ENCODE data around the gene DLX6.
A peak's percentile ranks its signal among the peaks of the same experiment; 100 is the strongest.
"Not testable (repeated sequence)": the region's sequence is repeated elsewhere in the genome, so short reads cannot be mapped to it uniquely, and the experiment has no call there.

DLX6 gene

GRCh38 chr7:97024209-97025129 is 19.1 kb downstream of the DLX6 start, which contains the start of gene DLX5:
Gene DLX5 (minus strand): TSS chr7:97024831. CDS start chr7:97024623, 208 bp downstream.
- WGBS (ENCODE audit: insufficient coverage, insufficient read length): no CpG with 5 or more reads among the region's 60 CpGs
- Histone ChIP-seq H3K9me3 (ENCODE audit: control insufficient read depth, insufficient read depth, low read length) (no peaks in the 10 kb centered on the region), H3K36me3 (ENCODE audit: control insufficient read depth, insufficient read depth, low read length) (no peaks in the 10 kb centered on the region), H3K4me1 (ENCODE audit: control insufficient read depth, insufficient read depth, low read length) (peaks cover 7% of the 10 kb centered on the region), H3K4me3 (ENCODE audit: low read length) (peak within 1 kb of the TSS; percentile 8; the same call in 1 of the 2 replicates), H3K27me3 (ENCODE audit: control insufficient read depth, insufficient read depth, low read length) (peaks cover 78% of the 10 kb centered on the region), H3K27ac (ENCODE audit: low read length) (no peak within 1 kb of the TSS)
- DNase-seq (ENCODE audit: low read depth, low spot score): no peak

DNA sequence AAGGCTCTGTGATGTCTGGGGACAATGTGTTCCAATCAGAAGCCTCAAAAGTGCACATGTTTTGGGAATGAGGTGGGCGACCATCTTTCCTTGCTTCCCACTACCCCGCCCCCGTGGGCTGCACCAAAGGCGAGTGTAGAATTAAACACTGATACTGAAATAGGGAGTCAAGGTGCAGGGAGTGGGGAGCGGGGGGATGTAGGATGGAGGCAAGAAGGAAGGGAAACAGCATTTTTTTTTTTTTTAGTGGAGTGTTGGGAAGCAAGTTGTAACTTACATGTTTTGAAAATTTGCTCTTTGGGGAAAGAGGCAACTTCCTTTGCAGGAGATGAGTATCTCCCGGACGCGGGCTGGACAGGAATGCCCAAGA is 19.8 kb downstream of the DLX6 start:
- Histone ChIP-seq H3K36me3 (ENCODE audit: control insufficient read depth, insufficient read depth, low read length) (no peaks in the 10 kb centered on the region), H3K27ac (ENCODE audit: low read length) (no peak overlapping the region), H3K4me3 (ENCODE audit: low read length) (no peak overlapping the region), H3K4me1 (ENCODE audit: control insufficient read depth, insufficient read depth, low read length) (peaks cover 7% of the 10 kb centered on the region), H3K9me3 (ENCODE audit: control insufficient read depth, insufficient read depth, low read length) (no peaks in the 10 kb centered on the region), H3K27me3 (ENCODE audit: control insufficient read depth, insufficient read depth, low read length) (peaks cover 72% of the 10 kb centered on the region)
- DNase-seq (ENCODE audit: low read depth, low spot score): no peak
- WGBS (ENCODE audit: insufficient coverage, insufficient read length): no CpG with 5 or more reads among the region's 8 CpGs

DNA sequence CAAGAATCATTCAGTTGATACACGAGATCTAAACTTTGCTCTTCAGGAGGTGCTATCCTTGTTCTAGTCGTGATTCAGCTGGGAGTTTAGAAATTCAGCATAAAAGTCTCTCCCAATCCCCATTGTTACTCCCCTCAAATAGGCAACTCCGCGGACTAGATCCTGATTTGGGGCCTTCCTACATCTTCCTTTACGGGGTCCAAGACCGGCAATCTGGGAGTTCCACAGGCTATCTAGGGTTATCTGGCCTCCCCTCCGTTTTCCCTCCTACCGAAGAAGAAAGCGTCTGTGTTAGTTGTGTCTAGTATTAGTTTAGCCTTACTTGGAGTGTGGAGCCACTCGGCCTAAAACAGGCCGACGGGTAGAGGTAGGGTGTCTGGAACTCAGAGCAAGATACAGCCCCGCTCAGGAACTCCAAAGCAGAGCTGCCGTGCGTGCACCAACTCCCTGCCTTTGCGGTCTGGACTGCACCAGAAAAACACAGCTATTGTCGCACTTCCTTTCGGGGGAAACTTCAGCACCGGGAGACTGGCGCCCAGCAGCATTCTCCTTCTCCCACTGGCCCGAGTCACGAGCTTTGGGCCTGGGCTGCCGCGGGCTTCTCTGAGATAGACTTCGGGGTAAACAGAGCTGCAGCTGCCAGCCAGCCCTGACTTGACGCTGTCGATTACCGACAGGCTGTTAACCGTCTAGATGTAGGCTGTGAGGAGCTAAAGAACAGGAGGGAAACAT is 20.8 kb downstream of the DLX6 start:
- Histone ChIP-seq H3K9me3 (ENCODE audit: control insufficient read depth, insufficient read depth, low read length) (no peaks in the 10 kb centered on the region), H3K27ac (ENCODE audit: low read length) (no peak overlapping the region), H3K27me3 (ENCODE audit: control insufficient read depth, insufficient read depth, low read length) (peaks cover 62% of the 10 kb centered on the region), H3K36me3 (ENCODE audit: control insufficient read depth, insufficient read depth, low read length) (no peaks in the 10 kb centered on the region), H3K4me1 (ENCODE audit: control insufficient read depth, insufficient read depth, low read length) (peaks cover 7% of the 10 kb centered on the region), H3K4me3 (ENCODE audit: low read length) (no peak overlapping the region)
- WGBS (ENCODE audit: insufficient coverage, insufficient read length): no CpG with 5 or more reads among the region's 29 CpGs
- DNase-seq (ENCODE audit: low read depth, low spot score): no peak

DNA sequence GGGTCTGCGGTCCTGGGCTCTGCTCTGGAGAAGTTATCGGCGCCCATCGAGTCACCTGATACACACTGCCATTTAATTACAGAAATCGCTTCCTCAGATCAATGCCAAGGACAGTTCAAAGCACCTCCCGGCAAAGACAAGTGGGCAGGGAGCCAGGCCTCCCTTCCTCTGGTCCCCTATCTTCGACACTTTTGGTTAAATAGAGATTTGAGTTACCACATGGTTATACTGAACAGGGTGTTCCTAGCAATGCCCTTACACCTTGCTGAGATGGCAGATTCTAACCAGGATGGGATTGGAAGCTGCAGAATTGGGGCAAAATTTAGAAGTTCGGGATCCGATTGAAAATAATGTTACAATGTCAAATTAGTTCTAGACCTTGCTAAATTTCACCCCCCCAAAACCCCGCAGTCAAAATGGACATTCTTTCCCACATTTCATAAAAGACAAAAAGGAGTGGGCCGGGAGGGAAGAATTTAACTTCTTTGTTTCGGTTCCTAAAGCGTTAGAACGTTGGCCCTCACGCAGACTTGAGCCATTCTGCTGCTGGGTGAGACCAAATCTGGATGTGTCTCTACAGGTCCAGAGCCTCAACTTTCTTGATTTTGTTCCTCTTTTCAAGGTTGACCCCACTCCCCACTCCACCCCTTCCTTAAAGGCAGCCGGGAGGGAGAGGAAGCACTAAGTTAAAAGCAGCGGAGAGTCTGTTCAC is 21.5 kb downstream of the DLX6 start:
- Histone ChIP-seq H3K4me3 (ENCODE audit: low read length) (no peak overlapping the region), H3K4me1 (ENCODE audit: control insufficient read depth, insufficient read depth, low read length) (peaks cover 5% of the 10 kb centered on the region), H3K27me3 (ENCODE audit: control insufficient read depth, insufficient read depth, low read length) (peaks cover 55% of the 10 kb centered on the region), H3K27ac (ENCODE audit: low read length) (no peak overlapping the region), H3K36me3 (ENCODE audit: control insufficient read depth, insufficient read depth, low read length) (no peaks in the 10 kb centered on the region), H3K9me3 (ENCODE audit: control insufficient read depth, insufficient read depth, low read length) (no peaks in the 10 kb centered on the region)
- DNase-seq (ENCODE audit: low read depth, low spot score): no peak
- WGBS (ENCODE audit: insufficient coverage, insufficient read length): no CpG with 5 or more reads among the region's 17 CpGs

DNA sequence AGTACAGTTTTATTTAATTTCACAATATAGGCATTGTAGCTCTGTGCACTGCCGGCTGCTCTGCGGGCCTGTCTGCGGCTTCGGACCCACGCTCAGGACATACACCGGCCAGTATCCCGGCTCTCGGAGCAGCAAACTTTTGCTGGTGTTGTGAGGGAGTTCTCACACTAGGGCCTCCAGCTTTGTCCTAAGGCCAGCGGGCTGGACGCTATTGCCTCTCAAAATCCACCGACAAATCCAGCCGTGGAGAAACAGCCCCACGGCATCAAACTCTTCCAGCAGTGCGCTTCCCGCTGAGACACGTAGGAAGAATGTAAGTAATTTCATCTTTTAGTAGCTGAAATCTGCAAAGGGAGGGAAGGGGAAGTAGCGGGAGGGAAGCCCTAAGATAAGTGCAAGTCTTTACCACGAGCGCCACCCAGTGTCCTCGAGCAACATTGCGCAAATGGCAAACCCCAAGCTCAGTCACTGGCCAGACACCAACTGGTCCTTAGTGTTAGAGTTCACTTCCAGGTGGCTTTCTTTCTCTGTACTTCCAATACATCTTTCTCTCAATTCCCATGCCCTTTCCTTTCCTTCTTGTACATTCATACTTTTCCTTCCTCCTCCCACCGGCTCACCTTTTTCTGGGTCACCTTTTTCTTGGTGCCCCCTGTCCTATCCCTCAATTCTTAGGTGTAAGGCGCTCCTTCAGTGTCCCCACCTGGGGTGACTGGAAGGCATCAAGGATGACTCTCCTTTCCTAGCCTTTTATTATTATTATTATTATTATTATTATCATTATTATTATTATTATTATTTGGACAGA is 22.3 kb downstream of the DLX6 start:
- H3K4me3 ChIP-seq (ENCODE audit: low read length): no peak overlapping the region; the same call in 1 of the 2 replicates
- DNase-seq (ENCODE audit: low read depth, low spot score): no peak
- peaks cover 47% of the 10 kb centered on the region for H3K27me3 ChIP-seq (ENCODE audit: control insufficient read depth, insufficient read depth, low read length)
- H3K4me1 ChIP-seq (ENCODE audit: control insufficient read depth, insufficient read depth, low read length): peaks cover 4% of the 10 kb centered on the region; the same call in 1 of the 2 replicates
- H3K9me3 ChIP-seq (ENCODE audit: control insufficient read depth, insufficient read depth, low read length): no peaks in the 10 kb centered on the region
- no peak overlapping the region for H3K27ac ChIP-seq (ENCODE audit: low read length)
- H3K36me3 ChIP-seq (ENCODE audit: control insufficient read depth, insufficient read depth, low read length): no peaks in the 10 kb centered on the region
- WGBS (ENCODE audit: insufficient coverage, insufficient read length): no CpG with 5 or more reads among the region's 23 CpGs

DNA sequence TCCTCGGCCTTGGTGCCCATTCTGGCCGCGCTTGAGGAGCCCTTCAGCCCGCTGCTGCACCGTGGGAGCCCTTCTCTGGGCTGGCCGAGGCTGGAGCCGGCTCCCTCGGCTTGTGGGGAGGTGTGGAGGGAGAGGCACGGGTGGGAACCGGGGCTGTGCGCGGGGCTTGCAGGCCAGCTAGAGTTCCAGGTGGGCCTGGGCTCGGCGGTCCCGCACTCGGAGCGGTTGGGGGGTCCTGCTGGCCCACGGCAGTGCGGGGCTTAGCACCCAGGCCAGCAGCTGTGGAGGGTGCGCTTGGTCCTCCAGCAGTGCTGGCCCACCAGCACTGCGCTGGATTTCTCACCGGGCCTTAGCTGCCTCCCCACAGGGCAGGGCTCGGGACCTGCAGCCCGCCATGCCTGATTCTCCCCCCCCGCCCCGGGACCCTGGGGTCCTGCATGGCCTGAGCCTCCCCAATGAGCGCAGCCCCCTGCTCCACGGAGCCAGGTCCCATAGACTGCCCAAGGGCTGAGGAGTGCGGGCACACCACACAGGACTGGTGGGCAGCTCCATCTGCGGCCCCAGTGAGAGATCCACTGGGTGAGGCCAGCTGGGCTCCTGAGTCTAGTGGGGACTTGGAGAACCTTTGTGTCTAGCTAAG is 29.0 kb downstream of the DLX6 start:
- not testable (repeated sequence) for H3K36me3 ChIP-seq (ENCODE audit: control insufficient read depth, insufficient read depth, low read length); H3K27me3 ChIP-seq (ENCODE audit: control insufficient read depth, insufficient read depth, low read length); H3K27ac ChIP-seq (ENCODE audit: low read length); H3K9me3 ChIP-seq (ENCODE audit: control insufficient read depth, insufficient read depth, low read length); H3K4me1 ChIP-seq (ENCODE audit: control insufficient read depth, insufficient read depth, low read length); H3K4me3 ChIP-seq (ENCODE audit: low read length); DNase-seq (ENCODE audit: low read depth, low spot score)
- WGBS (ENCODE audit: insufficient coverage, insufficient read length): no CpG with 5 or more reads among the region's 30 CpGs

- Histone ChIP-seq H3K9me3 (ENCODE audit: control insufficient read depth, insufficient read depth, low read length) (no peaks in the 10 kb centered on the region), H3K4me1 (ENCODE audit: control insufficient read depth, insufficient read depth, low read length) (no peaks in the 10 kb centered on the region), H3K27me3 (ENCODE audit: control insufficient read depth, insufficient read depth, low read length) (no peaks in the 10 kb centered on the region), H3K36me3 (ENCODE audit: control insufficient read depth, insufficient read depth, low read length) (no peaks in the 10 kb centered on the region), H3K27ac (ENCODE audit: low read length) (no peak overlapping the region), H3K4me3 (ENCODE audit: low read length) (no peak overlapping the region)
- DNase-seq (ENCODE audit: low read depth, low spot score): no peak
- no CpG with 5 or more reads among the region's 5 CpGs for WGBS (ENCODE audit: insufficient coverage, insufficient read length)
These were observed 34.2 kb downstream of the DLX6 start for GRCh38 chr7:97039374-97040065.

- WGBS (ENCODE audit: insufficient coverage, insufficient read length): no CpG with 5 or more reads among the region's 2 CpGs
- H3K9me3 ChIP-seq (ENCODE audit: control insufficient read depth, insufficient read depth, low read length): no peaks in the 10 kb centered on the region
- no peak overlapping the region for H3K4me3 ChIP-seq (ENCODE audit: low read length)
- no peaks in the 10 kb centered on the region for H3K27me3 ChIP-seq (ENCODE audit: control insufficient read depth, insufficient read depth, low read length)
- no peaks in the 10 kb centered on the region for H3K4me1 ChIP-seq (ENCODE audit: control insufficient read depth, insufficient read depth, low read length)
- no peaks in the 10 kb centered on the region for H3K36me3 ChIP-seq (ENCODE audit: control insufficient read depth, insufficient read depth, low read length)
- H3K27ac ChIP-seq (ENCODE audit: low read length): no peak overlapping the region
- DNase-seq (ENCODE audit: low read depth, low spot score): no peak
These were observed 37.9 kb downstream of the DLX6 start for GRCh38 chr7:97043281-97043680.
